Tibial nerve (tissue), 4 donors: ENCODE data around the gene RTF1. TPM values are rescaled to one million over a fixed set of nuclear protein-coding genes. Genes with fewer than 3 reads are reported as not detected.

ENCODE experiments used
- DNase-seq, 2 donors: peaks; one replicate each; pipeline ENCODE4 v3.0.0-alpha.2; 2019; ENCODE audit warnings: low spot score in 2 of 2
- H3K27ac ChIP-seq, 4 donors: fragments of 200-600 bp; sonication (generic) in 3 of 4; one replicate each; pipeline ENCODE4 v1.5.1; 2017 to 2019; ENCODE audit warnings: mild to moderate bottlenecking in 1 of 4
- H3K27me3 ChIP-seq, 2 donors: fragments of 200-600 bp; sonication (generic) in 1 of 2; one replicate each; pipeline versions ENCODE4 v1.5.1 to v1.6.0; 2017 to 2019
- H3K36me3 ChIP-seq, 3 donors: fragments of 200-600 bp; sonication (generic); one replicate each; pipeline ENCODE4 v1.5.1; 2018 to 2019
- H3K4me1 ChIP-seq, 4 donors: fragments of 200-600 bp; sonication (generic) in 3 of 4; one replicate each; pipeline ENCODE4 v1.5.1; 2017 to 2019
- H3K4me3 ChIP-seq, 4 donors: fragments of 200-600 bp; sonication (generic) in 3 of 4; one replicate each; pipeline ENCODE4 v1.5.1; 2017 to 2019; ENCODE audit warnings: mild to moderate bottlenecking in 1 of 4, moderate library complexity in 1 of 4
- H3K9me3 ChIP-seq, 4 donors: fragments of 200-600 bp; sonication (generic) in 3 of 4; one replicate each; pipeline ENCODE4 v1.5.1; 2017 to 2019
- EP300 ChIP-seq, 2 donors: sonication (generic); formaldehyde crosslinking; IDR thresholded peaks; one replicate each; pipeline ENCODE4 v1.6.1; 2017; ENCODE audit warnings: antibody characterized with exemption in 2 of 2, mild to moderate bottlenecking in 1 of 2
- POLR2A ChIP-seq, 2 donors: fragments of 450-650 bp; IDR thresholded peaks; one replicate each; pipeline ENCODE4 v1.6.1; 2017; ENCODE audit warnings: antibody characterized with exemption in 2 of 2, mild to moderate bottlenecking in 2 of 2, moderate library complexity in 2 of 2
- WGBS, 2 donors: methylation state at CpG; one replicate each; pipeline ENCODE4 v1.1.5; 2018; 5-methylcytosine and 5-hydroxymethylcytosine counted together
- total RNA-seq, 4 donors: library from RNA; depleted of rRNA; stranded (reverse); fragments of >200 nt; gene quantifications; one replicate each; pipeline ENCODE4 v1.1.0, GENCODE V29; 2016
- TF ChIP-seq, protein P1 (sequence below), 5 experiments: fragments of 200-600 bp in 3 of 5; fragments of 450-650 bp in 2 of 5; sonication (generic) in 3 of 5; IDR thresholded peaks; one replicate each; pipeline ENCODE4 v1.5.1; 2016 to 2019; ENCODE audit warnings: antibody characterized with exemption in 5 of 5, mild to moderate bottlenecking in 3 of 5, moderate library complexity in 2 of 5

The RTF1 gene
- total RNA-seq, 4 donors from 2014 or later = 22.2 to 72.6 (median 29.0) TPM

DNA sequence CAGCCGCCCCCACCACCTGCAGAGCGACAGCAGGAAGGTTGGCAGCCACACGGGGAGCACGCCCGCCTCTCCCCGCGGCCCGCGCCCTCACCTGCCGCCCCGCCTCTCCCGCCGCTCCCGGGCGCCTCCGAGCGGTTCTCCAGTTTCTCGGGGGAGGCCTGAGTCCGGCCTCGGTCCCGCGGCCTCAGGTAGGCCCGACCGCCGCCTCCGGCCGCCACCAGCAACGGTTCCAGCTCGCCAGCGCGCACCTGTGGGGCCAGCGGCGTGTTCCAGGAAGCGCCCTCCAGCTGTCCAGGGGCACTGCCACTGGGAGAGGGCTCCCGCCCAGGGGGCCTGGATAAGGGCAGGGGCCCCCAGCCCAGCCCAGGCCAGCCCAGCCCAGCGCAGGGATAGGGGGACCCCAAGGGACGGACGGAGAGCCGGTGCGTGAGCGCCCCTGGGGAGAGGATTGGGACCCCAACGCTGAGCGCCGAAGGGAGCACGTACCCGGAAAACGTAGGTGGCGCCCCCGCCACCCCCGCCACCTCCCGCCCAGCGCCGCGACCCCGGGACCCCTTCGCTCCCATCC is 94.5 kb downstream of the RTF1 start:
- Histone ChIP-seq H3K36me3 (peaks cover 0 to 16% (median 0%) of the 10 kb centered on the region in 3 donors), H3K4me3 (peak overlapping the region in 2 of 4 donors; percentile 28 to 42), H3K27me3 (peaks cover 0 to 52% of the 10 kb centered on the region in 2 donors), H3K4me1 (peaks cover 0 to 30% (median 26%) of the 10 kb centered on the region in 4 donors), H3K9me3 (no peaks in the 10 kb centered on the region), H3K27ac (no peak overlapping the region)
- 0% methylated on average over 5 of the region's 56 CpGs; no CpG with 5 or more reads in 1 of the 2 donors for WGBS, 2 donors
- DNase-seq = no peak
- TF ChIP-seq EP300 (IDR thresholded peaks at IDR 0.05) = no peak
- no peak for TF ChIP-seq POLR2A (IDR thresholded peaks at IDR 0.05)
- TF ChIP-seq, protein P1, sequence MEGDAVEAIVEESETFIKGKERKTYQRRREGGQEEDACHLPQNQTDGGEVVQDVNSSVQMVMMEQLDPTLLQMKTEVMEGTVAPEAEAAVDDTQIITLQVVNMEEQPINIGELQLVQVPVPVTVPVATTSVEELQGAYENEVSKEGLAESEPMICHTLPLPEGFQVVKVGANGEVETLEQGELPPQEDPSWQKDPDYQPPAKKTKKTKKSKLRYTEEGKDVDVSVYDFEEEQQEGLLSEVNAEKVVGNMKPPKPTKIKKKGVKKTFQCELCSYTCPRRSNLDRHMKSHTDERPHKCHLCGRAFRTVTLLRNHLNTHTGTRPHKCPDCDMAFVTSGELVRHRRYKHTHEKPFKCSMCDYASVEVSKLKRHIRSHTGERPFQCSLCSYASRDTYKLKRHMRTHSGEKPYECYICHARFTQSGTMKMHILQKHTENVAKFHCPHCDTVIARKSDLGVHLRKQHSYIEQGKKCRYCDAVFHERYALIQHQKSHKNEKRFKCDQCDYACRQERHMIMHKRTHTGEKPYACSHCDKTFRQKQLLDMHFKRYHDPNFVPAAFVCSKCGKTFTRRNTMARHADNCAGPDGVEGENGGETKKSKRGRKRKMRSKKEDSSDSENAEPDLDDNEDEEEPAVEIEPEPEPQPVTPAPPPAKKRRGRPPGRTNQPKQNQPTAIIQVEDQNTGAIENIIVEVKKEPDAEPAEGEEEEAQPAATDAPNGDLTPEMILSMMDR (IDR thresholded peaks at IDR 0.05) = no peak

DNA sequence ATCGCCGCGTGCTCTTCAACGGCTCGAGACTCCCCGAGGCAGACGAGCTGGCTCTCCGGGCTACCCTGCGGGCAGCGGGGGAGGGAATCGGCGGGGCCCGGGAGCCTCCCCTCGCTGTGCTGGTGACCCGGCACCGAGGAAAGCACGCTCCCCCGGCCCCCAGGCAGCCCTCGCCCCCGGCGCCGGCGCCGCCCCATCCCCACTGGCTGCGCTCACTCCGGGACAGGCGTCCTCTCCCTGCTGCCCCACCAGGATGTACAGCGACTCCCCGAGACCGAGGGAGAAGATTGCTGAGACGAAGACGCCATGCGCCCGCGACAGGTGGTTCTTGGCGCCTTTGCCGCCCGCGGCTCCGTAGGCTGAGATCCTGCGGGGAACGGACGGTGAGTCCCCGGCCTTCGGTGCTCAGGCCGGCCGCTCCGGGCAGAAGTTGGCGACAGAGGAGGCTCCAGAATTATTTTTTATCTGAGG is 95.0 kb downstream of the RTF1 start:
- Histone ChIP-seq H3K4me3 (peak overlapping the region in 2 of 4 donors; percentile 28 to 42), H3K27ac (no peak overlapping the region), H3K27me3 (peaks cover 0 to 52% of the 10 kb centered on the region in 2 donors), H3K36me3 (peaks cover 0 to 22% (median 0%) of the 10 kb centered on the region in 3 donors), H3K9me3 (no peaks in the 10 kb centered on the region), H3K4me1 (peaks cover 0 to 30% (median 26%) of the 10 kb centered on the region in 4 donors)
- no peak for TF ChIP-seq EP300 (IDR thresholded peaks at IDR 0.05)
- no peak for TF ChIP-seq POLR2A (IDR thresholded peaks at IDR 0.05)
- TF ChIP-seq, protein P1 (IDR thresholded peaks at IDR 0.05) = no peak
- no peak for DNase-seq
- WGBS, 2 donors = 1 to 3% methylated on average over 21 to 25 of the region's 49 CpGs

DNA sequence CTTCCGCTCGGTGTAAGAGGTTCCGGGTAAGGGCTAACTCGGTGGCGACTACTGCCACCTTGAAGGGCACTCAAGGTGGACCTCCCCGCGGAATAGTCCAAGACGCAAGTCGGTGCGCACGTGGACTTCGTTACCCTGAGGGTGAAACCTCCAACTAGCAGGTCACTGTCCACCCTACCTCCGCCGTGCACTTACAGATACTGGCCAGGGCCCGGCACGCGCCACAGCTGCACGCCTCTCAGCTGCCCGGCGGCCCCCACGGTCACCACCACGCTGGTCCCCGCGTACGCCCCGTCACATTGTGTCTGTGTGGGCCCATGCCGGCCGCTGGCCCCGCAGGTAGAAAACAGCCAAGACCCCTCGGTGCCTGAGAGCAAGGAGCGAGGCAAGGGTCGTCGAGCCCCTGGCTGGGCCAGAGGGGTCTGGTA is 95.6 kb downstream of the RTF1 start:
- 5 to 8% methylated on average over 12 to 27 of the region's 33 CpGs for WGBS, 2 donors
- H3K27ac ChIP-seq = no peak overlapping the region
- H3K4me3 ChIP-seq = peak overlapping the region in 2 of 4 donors; percentile 32 to 42
- H3K36me3 ChIP-seq = peaks cover 0 to 28% (median 0%) of the 10 kb centered on the region in 3 donors
- TF ChIP-seq, protein P1 (IDR thresholded peaks at IDR 0.05) = no peak
- no peak for TF ChIP-seq POLR2A (IDR thresholded peaks at IDR 0.05)
- TF ChIP-seq EP300 (IDR thresholded peaks at IDR 0.05) = no peak
- no peaks in the 10 kb centered on the region for H3K9me3 ChIP-seq
- peaks cover 0 to 30% (median 26%) of the 10 kb centered on the region in 4 donors for H3K4me1 ChIP-seq
- peaks cover 0 to 52% of the 10 kb centered on the region in 2 donors for H3K27me3 ChIP-seq
- DNase-seq = no peak

DNA sequence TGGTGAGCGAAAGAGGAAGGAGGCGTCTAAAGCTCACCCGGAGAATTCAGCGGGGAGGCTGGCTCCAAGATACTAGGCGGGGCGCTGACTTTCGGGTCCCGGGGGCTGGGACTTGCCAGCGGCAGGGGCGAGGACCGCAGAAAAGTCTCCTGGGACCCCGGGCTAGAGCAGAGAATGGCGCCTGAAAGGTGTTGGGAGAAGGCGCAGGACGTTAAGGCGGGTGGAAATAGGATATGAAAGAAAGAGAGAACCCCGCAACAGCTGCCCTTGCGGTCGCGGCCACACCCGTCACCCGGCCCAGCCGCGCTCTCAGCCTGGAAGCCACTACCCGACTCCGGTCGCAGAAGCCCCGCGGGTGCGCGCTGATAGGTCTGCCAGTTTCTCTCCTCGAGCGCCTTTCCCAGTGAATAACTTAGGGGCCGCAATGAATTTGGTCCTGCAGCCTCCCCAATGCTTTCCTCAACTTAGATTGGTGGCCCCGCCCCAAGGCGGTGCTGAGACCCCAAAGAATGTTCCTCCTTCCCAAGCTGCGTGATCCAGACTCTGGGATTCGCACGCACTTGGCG is 96.1 kb downstream of the RTF1 start:
- peaks cover 0 to 33% (median 0%) of the 10 kb centered on the region in 3 donors for H3K36me3 ChIP-seq
- no peak for DNase-seq
- H3K4me3 ChIP-seq = peak overlapping the region in 3 of 4 donors; percentile 5 to 42 (median 32)
- WGBS, 2 donors = 1 to 2% methylated on average over 39 of the region's 40 CpGs
- peaks cover 0 to 51% of the 10 kb centered on the region in 2 donors for H3K27me3 ChIP-seq
- peaks cover 0 to 30% (median 26%) of the 10 kb centered on the region in 4 donors for H3K4me1 ChIP-seq
- H3K27ac ChIP-seq = no peak overlapping the region
- no peaks in the 10 kb centered on the region for H3K9me3 ChIP-seq
- no peak for TF ChIP-seq EP300 (IDR thresholded peaks at IDR 0.05)
- TF ChIP-seq POLR2A (IDR thresholded peaks at IDR 0.05) = no peak
- TF ChIP-seq, protein P1 (IDR thresholded peaks at IDR 0.05) = no peak
